NCI-H748 (cell line): ENCODE measurements around the gene POMZP3.
"Not testable (repeated sequence)": the region's sequence is repeated elsewhere in the genome, so short reads cannot be mapped to it uniquely, and the experiment has no call there.

Experiments used
- DNase-seq: peaks from one replicate; lab custom pipeline; 2025; ENCODE audit not compliant: unreplicated experiment; lab: John Stamatoyannopoulos, UW

Gene POMZP3

GRCh38 chr7:76626989-76627642 lies at the start of gene POMZP3:
Gene POMZP3, minus strand, starts transcription at chr7:76627279. Its CDS starts 1,215 bp downstream, at chr7:76626064.
- peak; percentile 26 for DNase-seq

GRCh38 chr7:76675783-76676182 lies 48.7 kb upstream of the POMZP3 start:
- not testable (repeated sequence) for DNase-seq

GRCh38 chr7:76673346-76673745 lies 46.3 kb upstream of the POMZP3 start:
- DNase-seq, result peak; percentile 23

- not testable (repeated sequence) for DNase-seq
These were observed 32.1 kb upstream of the POMZP3 start for GRCh38 chr7:76659212-76659611.

DNA sequence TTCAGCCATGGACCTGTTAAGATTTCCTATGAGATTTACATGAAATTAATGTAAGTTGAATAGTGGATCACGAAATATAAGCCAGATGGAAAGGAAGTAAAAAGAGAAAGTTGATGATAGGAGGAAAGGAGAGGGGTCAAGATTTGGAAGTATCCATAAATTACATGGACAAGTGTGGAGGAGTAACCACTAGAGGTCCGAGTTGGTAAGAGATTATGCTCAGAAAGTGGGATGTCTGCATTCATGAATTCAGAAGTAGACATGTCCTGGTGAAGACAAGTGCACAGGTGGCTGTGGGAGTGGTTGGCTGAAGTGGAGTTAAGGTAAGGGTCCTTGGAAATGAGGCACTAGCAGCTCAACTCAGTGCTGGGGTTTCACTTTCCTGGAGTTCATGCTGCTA lies 29.3 kb upstream of the POMZP3 start:
- DNase-seq, result not testable (repeated sequence)

DNA sequence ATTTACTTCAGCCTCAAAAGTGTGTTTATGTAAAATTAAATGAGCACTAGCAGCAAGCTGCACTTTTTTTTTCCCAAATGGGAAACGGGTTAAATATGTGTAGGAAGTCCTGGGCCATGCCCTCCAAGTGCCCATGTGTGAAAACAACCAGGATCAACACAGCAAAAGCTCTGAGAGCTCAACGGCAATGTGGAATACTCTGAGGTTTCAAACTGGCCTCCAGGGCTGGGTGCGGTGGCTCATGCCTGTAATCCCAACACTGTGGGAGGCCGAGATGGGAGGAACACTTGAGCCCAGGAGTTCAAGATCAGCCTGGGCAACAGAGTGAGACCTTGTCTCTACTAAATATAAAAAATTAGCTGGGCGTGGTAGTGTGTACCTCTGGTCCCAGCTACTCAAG lies 15.5 kb upstream of the POMZP3 start:
- not testable (repeated sequence) for DNase-seq

- peak; percentile 6 for DNase-seq
These were observed 10.1 kb upstream of the POMZP3 start for GRCh38 chr7:76637061-76637691.

DNA sequence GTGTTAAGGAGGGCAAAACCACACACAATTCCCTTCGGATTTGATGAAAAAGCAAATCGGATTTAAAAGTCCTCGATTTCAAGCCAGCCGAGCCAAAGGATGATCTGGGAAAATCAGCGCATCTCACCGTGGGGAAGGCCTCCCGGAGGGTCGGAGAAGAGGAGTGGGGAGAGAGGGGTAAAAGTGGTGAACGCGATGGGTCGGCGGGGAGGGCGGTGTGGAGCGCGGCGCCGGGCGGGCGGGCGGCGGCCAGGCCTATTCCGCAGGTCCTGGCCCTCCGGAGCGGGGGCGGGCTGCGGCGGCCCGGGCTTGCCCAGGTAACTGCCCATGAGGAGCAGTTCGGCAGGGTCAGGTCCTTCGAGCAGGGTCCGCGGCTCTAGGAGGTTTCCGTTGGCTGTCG lies 498 bp downstream of the POMZP3 start:
- DNase-seq, result not testable (repeated sequence)

- not testable (repeated sequence) for DNase-seq
These were observed 7.5 kb downstream of the POMZP3 start for GRCh38 chr7:76619439-76620190.

DNA sequence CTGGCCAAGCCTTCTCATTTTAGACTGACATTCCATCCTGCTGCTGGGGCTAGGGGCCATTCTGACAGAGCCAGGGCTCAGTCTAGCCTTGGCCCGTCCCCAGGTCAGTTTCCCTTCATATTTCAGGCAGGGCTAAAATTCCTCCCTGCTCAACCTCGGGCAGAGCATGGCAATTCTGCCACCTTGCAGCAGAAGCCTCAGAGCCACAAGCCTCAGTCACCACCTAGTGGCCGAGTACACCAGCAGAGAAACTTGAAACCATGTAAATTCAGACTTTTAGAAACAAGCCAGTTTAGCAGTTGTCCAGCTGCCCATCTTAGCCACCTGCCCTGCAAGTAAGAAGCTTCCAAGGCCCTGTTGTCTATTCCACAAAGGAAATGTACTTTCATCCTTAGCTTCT lies 13.3 kb downstream of the POMZP3 start:
- not testable (repeated sequence) for DNase-seq

- not testable (repeated sequence) for DNase-seq
These were observed 14.8 kb downstream of the POMZP3 start for GRCh38 chr7:76612232-76612631.

- DNase-seq, result not testable (repeated sequence)
These were observed 17.2 kb downstream of the POMZP3 start for GRCh38 chr7:76609864-76610263.

GRCh38 chr7:76608469-76608868 lies 18.6 kb downstream of the POMZP3 start:
- DNase-seq, result not testable (repeated sequence)

GRCh38 chr7:76606027-76606426 lies 21.1 kb downstream of the POMZP3 start:
- not testable (repeated sequence) for DNase-seq

- DNase-seq, result not testable (repeated sequence)
These were observed 26.4 kb downstream of the POMZP3 start for GRCh38 chr7:76600650-76601049.

DNA sequence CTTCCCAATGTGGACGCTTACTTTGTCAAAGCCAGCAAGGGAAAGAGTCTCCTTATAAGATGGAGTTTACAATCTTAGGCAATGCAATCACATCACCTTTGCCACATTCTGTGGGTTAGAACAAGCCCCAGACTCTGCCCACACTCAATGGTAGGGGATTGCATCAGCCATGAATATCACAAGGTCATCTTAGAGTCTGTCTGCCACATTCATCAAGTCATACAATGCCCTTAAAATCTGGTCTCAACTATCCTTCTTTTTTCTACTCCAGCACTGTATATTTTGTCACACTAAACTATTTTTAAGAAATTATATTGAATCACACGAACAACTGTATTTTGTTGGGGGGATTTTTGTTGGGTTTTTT lies 27.0 kb downstream of the POMZP3 start:
- DNase-seq, result not testable (repeated sequence)

DNA sequence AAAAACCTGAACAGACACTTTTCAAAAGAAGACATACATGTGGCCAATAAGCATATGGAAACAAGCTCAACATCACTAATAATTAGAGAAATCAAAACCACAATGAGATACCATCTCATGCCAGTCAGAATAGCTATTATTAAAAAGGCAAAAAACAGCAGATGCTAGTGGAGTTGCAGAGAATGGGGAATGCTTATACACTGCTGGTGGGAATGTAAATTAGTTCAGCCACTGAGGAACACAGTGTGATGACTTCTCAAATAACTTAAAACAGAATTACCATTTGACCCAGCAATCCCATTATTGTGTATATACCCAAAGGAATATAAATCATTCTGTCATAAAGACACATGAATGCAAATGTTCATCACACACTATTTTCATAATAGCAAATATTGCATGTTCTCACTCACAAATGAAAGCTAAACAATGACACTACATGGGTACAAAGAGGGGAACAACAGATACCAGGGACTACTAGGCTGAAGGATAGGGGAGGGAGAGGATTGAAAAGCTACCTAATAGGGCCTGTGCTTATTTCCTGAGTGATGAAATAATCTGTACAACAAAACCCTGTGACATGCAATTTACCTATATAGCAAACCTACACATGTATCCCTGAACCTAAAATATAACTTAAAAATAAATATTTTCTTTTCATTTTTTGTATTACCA lies 28.4 kb downstream of the POMZP3 start:
- not testable (repeated sequence) for DNase-seq

DNA sequence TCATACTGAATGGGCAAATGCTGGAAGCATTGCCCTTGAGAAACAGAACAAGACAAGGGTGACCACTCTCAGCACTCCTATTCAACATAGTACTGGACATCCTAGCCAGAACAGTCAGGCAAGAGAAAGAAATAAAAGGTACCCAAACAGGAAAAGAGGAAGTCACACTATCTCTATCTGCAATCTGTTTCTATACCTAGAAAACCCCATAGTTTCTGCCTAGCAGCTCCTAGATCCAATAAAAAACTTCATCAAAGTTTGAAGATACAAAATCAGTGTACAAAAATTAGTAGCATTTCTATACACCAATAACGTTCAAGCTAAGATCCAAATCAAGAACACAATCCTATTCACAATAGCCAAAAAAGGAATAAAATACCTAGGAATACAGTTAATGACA lies 29.8 kb downstream of the POMZP3 start:
- DNase-seq, result not testable (repeated sequence)

- DNase-seq, result not testable (repeated sequence)
These were observed 34.4 kb downstream of the POMZP3 start for GRCh38 chr7:76592694-76593093.

GRCh38 chr7:76591602-76592304 lies 35.3 kb downstream of the POMZP3 start:
- not testable (repeated sequence) for DNase-seq

DNA sequence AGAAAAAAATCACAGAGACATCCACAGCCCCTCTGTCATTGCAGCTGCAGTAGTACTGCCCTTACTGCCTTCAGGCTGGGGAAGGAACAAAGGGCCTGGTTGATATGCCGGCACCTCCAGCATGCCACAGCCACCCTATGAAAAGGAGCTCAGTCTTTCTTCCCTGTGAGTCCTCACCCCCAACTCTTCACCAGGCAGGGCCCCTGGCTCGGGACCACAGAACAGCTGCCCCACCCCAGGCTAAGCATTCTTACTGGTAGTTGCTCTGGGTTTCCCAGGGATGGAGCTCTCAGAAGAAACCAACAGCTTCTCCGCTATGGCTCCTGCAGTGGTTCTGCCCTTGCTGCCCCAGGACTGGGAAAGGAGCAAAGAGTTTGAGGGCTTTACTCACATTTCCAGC lies 36.0 kb downstream of the POMZP3 start:
- DNase-seq, result not testable (repeated sequence)
